Stimulated activated CD4-positive, alpha-beta T cell treated with anti-CD3 and anti-CD28 coated beads, TNF-alpha, amount 100 ng/mL, for 1 hour (primary cell): ENCODE data around the gene RER1.

Experiments used
- DNase-seq, 3 donors: peaks; one replicate each; pipeline ENCODE4 v3.0.0-alpha.2; 2020; ENCODE audit warnings: low read depth in 3 of 3, low spot score in 1 of 3

The RER1 gene

GRCh38 chr1:2388004-2388913 lies 3.4 kb upstream of the RER1 start:
- no peak for DNase-seq

GRCh38 chr1:2389644-2390043 lies 2.0 kb upstream of the RER1 start:
- no peak for DNase-seq

- no peak for DNase-seq
Measured at GRCh38 chr1:2391931-2392509, 379 bp downstream of the RER1 start.

GRCh38 chr1:2392686-2393085 lies 1.0 kb downstream of the RER1 start:
- DNase-seq: no peak

GRCh38 chr1:2393471-2393877 lies 1.8 kb downstream of the RER1 start:
- no peak for DNase-seq

- DNase-seq: no peak
Measured at GRCh38 chr1:2394220-2394619, 2.6 kb downstream of the RER1 start.

- DNase-seq: no peak
Measured at GRCh38 chr1:2394761-2395160, 3.1 kb downstream of the RER1 start.

- no peak for DNase-seq
Measured at GRCh38 chr1:2395245-2395644, 3.6 kb downstream of the RER1 start.

GRCh38 chr1:2396059-2396458 lies 4.4 kb downstream of the RER1 start:
- DNase-seq: no peak

- DNase-seq: no peak
Measured at GRCh38 chr1:2396476-2396875, 4.8 kb downstream of the RER1 start.

GRCh38 chr1:2397007-2397679 lies 5.5 kb downstream of the RER1 start:
- DNase-seq: no peak

GRCh38 chr1:2398871-2399270 lies 7.2 kb downstream of the RER1 start:
- no peak for DNase-seq

- DNase-seq: no peak
Measured at GRCh38 chr1:2399890-2400575, 8.4 kb downstream of the RER1 start.

GRCh38 chr1:2400576-2400909 lies 8.9 kb downstream of the RER1 start:
- DNase-seq: no peak

- no peak for DNase-seq
Measured at GRCh38 chr1:2400950-2401649, 9.5 kb downstream of the RER1 start.

- DNase-seq: no peak
Measured at GRCh38 chr1:2402420-2402819, 10.8 kb downstream of the RER1 start.

- DNase-seq: no peak
Measured at GRCh38 chr1:2403273-2403672, 11.6 kb downstream of the RER1 start.

- DNase-seq: no peak
Measured at GRCh38 chr1:2404142-2404889, 12.7 kb downstream of the RER1 start.

GRCh38 chr1:2404890-2405511 lies 13.4 kb downstream of the RER1 start:
- DNase-seq: no peak
